IPS-18a (cell line): Measurements from ENCODE around the gene TNFAIP6.
"Not testable (repeated sequence)": the region's sequence is repeated elsewhere in the genome, so short reads cannot be mapped to it uniquely, and the experiment has no call there.

Experiments
- H3K27ac ChIP-seq: one replicate; pipeline ENCODE4 v1.5.1; 2013; ENCODE audit warnings: low read length
- H3K27me3 ChIP-seq: one replicate; pipeline ENCODE4 v1.6.1; 2013; ENCODE audit warnings: mild to moderate bottlenecking, low read length; ENCODE audit not compliant: control insufficient read depth, insufficient read depth
- H3K36me3 ChIP-seq: one replicate; pipeline ENCODE4 v1.6.1; 2013; ENCODE audit warnings: low read depth, low read length; ENCODE audit not compliant: control insufficient read depth
- H3K4me1 ChIP-seq: one replicate; pipeline ENCODE4 v1.6.1; 2013; ENCODE audit warnings: low read depth, low read length; ENCODE audit not compliant: control insufficient read depth
- H3K4me3 ChIP-seq: one replicate; pipeline ENCODE4 v1.5.1; 2013; ENCODE audit warnings: low read length
- H3K9ac ChIP-seq: one replicate; pipeline ENCODE4 v1.6.1; 2013; ENCODE audit warnings: mild to moderate bottlenecking, low read length, moderate library complexity
- H3K9me3 ChIP-seq: one replicate; pipeline ENCODE4 v1.6.1; 2013; ENCODE audit warnings: low read depth, low read length; ENCODE audit not compliant: control insufficient read depth

The TNFAIP6 gene

GRCh38 chr2:151357359-151357758 lies at the start of gene TNFAIP6:
Gene TNFAIP6 (plus strand): TSS chr2:151357592. CDS start chr2:151357667, 75 bp downstream.
- Histone ChIP-seq H3K9ac (no peak within 1 kb of the TSS), H3K4me3 (peak within 1 kb of the TSS; percentile 15)

DNA sequence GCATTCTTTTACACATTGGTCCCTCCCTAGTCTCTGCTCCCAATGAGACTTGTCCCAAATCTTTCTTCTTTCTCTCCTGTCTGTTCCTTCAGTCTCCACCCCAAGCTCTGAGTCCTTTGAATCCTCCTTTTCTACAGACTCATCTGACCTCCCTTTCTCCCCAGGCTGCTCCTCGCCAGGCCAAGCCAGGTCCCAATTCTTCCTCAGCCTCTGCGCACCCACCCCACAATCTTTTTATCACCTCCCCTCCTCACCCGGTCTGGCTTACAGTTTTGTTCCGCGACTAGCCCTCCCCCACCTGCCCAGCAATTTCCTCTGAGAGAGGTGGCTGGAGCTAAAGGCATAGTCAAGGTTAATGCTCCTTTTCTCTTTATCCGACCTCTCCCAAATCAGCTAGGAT lies 47.1 kb upstream of the TNFAIP6 start:
- not testable (repeated sequence) for H3K4me3 ChIP-seq, H3K27me3 ChIP-seq, H3K4me1 ChIP-seq

More at GRCh38 chr2:151357359-151357758, at the start of gene TNFAIP6:
- no peaks in the 10 kb centered on the region for H3K27me3 ChIP-seq
- no peak within 1 kb of the TSS for H3K27ac ChIP-seq
- H3K36me3 ChIP-seq, result no peaks in the 10 kb centered on the region
- H3K4me1 ChIP-seq, result peaks cover 29% of the 10 kb centered on the region
- H3K9me3 ChIP-seq, result no peaks in the 10 kb centered on the region

GRCh38 chr2:151312440-151312839 lies 45.0 kb upstream of the TNFAIP6 start:
- not testable (repeated sequence) for H3K9ac ChIP-seq, H3K4me3 ChIP-seq, H3K9me3 ChIP-seq, H3K27me3 ChIP-seq, H3K36me3 ChIP-seq, H3K4me1 ChIP-seq, H3K27ac ChIP-seq

More for the DNA sequence above, 47.1 kb upstream of the TNFAIP6 start:
- H3K27ac ChIP-seq, H3K9me3 ChIP-seq, H3K9ac ChIP-seq, H3K36me3 ChIP-seq: not testable (repeated sequence)

GRCh38 chr2:151315381-151315903 lies 42.0 kb upstream of the TNFAIP6 start:
- H3K36me3 ChIP-seq, result no peaks in the 10 kb centered on the region
- no peak overlapping the region for H3K9ac ChIP-seq
- H3K9me3 ChIP-seq, result no peaks in the 10 kb centered on the region
- H3K4me3 ChIP-seq, result no peak overlapping the region
- no peaks in the 10 kb centered on the region for H3K4me1 ChIP-seq
- H3K27me3 ChIP-seq, result no peaks in the 10 kb centered on the region
- no peak overlapping the region for H3K27ac ChIP-seq

- H3K4me3 ChIP-seq, result no peak overlapping the region
- H3K9ac ChIP-seq, result no peak overlapping the region
- no peaks in the 10 kb centered on the region for H3K4me1 ChIP-seq
- no peaks in the 10 kb centered on the region for H3K36me3 ChIP-seq
- H3K9me3 ChIP-seq, result no peaks in the 10 kb centered on the region
- no peak overlapping the region for H3K27ac ChIP-seq
- H3K27me3 ChIP-seq, result no peaks in the 10 kb centered on the region
Measured at GRCh38 chr2:151325581-151326095, 31.8 kb upstream of the TNFAIP6 start.

- no peaks in the 10 kb centered on the region for H3K36me3 ChIP-seq
- H3K9ac ChIP-seq, result no peak overlapping the region
- H3K27ac ChIP-seq, result no peak overlapping the region
- no peak overlapping the region for H3K4me3 ChIP-seq
- H3K9me3 ChIP-seq, result no peaks in the 10 kb centered on the region
- no peaks in the 10 kb centered on the region for H3K27me3 ChIP-seq
- no peaks in the 10 kb centered on the region for H3K4me1 ChIP-seq
Measured at GRCh38 chr2:151326554-151326953, 30.8 kb upstream of the TNFAIP6 start.

GRCh38 chr2:151329998-151330397 lies 27.4 kb upstream of the TNFAIP6 start:
- H3K4me1 ChIP-seq, result peaks cover 19% of the 10 kb centered on the region
- no peaks in the 10 kb centered on the region for H3K27me3 ChIP-seq
- H3K27ac ChIP-seq, result no peak overlapping the region
- H3K36me3 ChIP-seq, result no peaks in the 10 kb centered on the region
- H3K4me3 ChIP-seq, result no peak overlapping the region
- no peak overlapping the region for H3K9ac ChIP-seq
- no peaks in the 10 kb centered on the region for H3K9me3 ChIP-seq

GRCh38 chr2:151333083-151333482 lies 24.3 kb upstream of the TNFAIP6 start:
- H3K9ac ChIP-seq, result no peak overlapping the region
- H3K4me1 ChIP-seq, result peaks cover 29% of the 10 kb centered on the region
- H3K27me3 ChIP-seq, result no peaks in the 10 kb centered on the region
- H3K36me3 ChIP-seq, result no peaks in the 10 kb centered on the region
- no peaks in the 10 kb centered on the region for H3K9me3 ChIP-seq
- peak overlapping the region; percentile 21 for H3K4me3 ChIP-seq
- no peak overlapping the region for H3K27ac ChIP-seq

- H3K36me3 ChIP-seq, result no peaks in the 10 kb centered on the region
- H3K4me3 ChIP-seq, result no peak overlapping the region
- H3K9ac ChIP-seq, result no peak overlapping the region
- no peaks in the 10 kb centered on the region for H3K9me3 ChIP-seq
- no peak overlapping the region for H3K27ac ChIP-seq
- no peaks in the 10 kb centered on the region for H3K27me3 ChIP-seq
- peaks cover 34% of the 10 kb centered on the region for H3K4me1 ChIP-seq
Measured at GRCh38 chr2:151334082-151334815, 23.1 kb upstream of the TNFAIP6 start.

DNA sequence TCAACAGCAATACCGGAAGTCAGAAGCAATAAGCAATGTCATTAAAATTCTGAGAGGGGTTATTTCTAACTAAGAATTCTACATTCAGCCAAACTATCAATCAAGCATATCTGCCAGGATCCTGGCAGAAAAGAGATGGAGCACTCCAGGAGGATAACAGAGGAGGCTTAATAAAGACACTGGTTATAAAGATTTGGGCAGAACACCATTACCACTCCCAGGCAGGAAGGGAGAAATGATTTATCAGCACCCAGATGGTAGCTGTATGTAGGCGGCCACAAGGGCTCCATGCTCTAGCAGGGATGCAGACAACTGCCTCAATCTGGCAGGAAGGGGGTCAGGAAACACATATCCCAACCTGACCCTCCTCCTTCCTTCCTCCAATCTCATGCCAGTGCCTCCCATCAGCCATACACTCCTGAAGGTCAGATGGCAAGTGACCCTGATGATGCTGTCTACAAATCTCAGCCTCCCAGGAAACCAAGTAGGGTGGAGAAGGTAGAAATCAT lies 20.5 kb upstream of the TNFAIP6 start:
- Histone ChIP-seq H3K4me1 (peaks cover 42% of the 10 kb centered on the region), H3K36me3 (no peaks in the 10 kb centered on the region), H3K27ac (no peak overlapping the region), H3K27me3 (no peaks in the 10 kb centered on the region), H3K9me3 (peaks cover 7% of the 10 kb centered on the region), H3K4me3 (no peak overlapping the region), H3K9ac (no peak overlapping the region)

- H3K27ac ChIP-seq, result no peak overlapping the region
- no peaks in the 10 kb centered on the region for H3K27me3 ChIP-seq
- H3K4me1 ChIP-seq, result peaks cover 42% of the 10 kb centered on the region
- peaks cover 7% of the 10 kb centered on the region for H3K9me3 ChIP-seq
- H3K9ac ChIP-seq, result no peak overlapping the region
- no peaks in the 10 kb centered on the region for H3K36me3 ChIP-seq
- no peak overlapping the region for H3K4me3 ChIP-seq
Measured at GRCh38 chr2:151337643-151338042, 19.7 kb upstream of the TNFAIP6 start.

DNA sequence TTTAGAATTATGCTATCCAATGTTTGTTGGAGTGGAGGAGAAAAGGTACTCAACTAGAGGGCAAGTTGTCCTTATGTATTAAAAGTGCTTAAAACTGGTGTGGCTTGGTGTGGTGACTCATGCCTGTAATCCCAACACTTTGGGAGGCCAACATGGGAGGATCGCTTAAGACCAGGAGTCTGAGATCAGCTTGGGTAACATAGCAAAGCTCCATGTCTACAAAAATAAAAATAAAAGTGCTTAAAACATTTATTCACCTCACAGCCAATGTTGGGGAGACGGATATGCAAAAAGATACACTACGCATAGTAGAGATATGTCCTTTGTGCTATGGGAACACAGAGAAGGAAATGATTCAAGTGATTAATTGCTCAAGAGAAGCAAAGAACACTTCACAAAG lies 19.3 kb upstream of the TNFAIP6 start:
- Histone ChIP-seq H3K4me1 (peaks cover 38% of the 10 kb centered on the region), H3K9me3 (peaks cover 7% of the 10 kb centered on the region), H3K36me3 (no peaks in the 10 kb centered on the region), H3K27me3 (no peaks in the 10 kb centered on the region), H3K27ac (no peak overlapping the region), H3K9ac (no peak overlapping the region), H3K4me3 (no peak overlapping the region)
